ENCODE results near the gene SNX6. TPM values are rescaled to one million over a fixed set of nuclear protein-coding genes. Genes with fewer than 3 reads are reported as not detected.

SNX6 gene
- total and polyA plus RNA-seq, 2 experiments from 2014 or later: 110 to 157 TPM

DNA sequence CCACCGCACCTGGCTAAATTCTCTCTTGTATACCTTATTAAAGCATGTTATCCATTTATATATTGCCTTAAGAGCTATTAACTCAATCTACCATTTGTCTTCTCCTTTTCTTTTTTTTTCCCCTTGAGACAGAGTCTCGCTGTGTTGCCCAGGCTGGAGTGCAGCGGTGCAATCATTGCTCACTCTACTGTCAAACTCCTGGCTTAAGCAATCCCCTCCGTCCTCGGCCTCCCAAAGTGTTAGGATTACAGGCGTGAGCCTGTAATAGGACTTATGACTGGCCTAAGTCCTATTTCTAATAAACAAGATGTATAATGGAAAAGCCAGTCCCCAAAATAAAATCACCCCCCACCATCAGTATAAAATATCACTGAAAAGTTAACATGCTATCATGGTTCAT lies 14.4 kb downstream of the SNX6 start:
- peaks cover 5% of the 10 kb centered on the region for H3K79me2 ChIP-seq (replicated peaks; ENCODE audit: insufficient read depth)
- ATAC-seq: no peak
- H2AFZ ChIP-seq: no peak overlapping the region

More for the DNA sequence above, 14.4 kb downstream of the SNX6 start:
- H3K4me3 Mint-ChIP-seq: no peak overlapping the region
- H3K27me3 Mint-ChIP-seq (ENCODE audit: insufficient read depth, low read depth, poor library complexity): peaks cover 3% of the 10 kb centered on the region
- H3K4me2 ChIP-seq: no peak overlapping the region
- no peaks in the 10 kb centered on the region for H3K9me3 Mint-ChIP-seq
- no peaks in the 10 kb centered on the region for H3K9me2 ChIP-seq (ENCODE audit: insufficient read depth)
- H3K4me1 ChIP-seq (ENCODE audit: insufficient read depth): no peaks in the 10 kb centered on the region; the same call in 1 of the 2 replicates
- no peaks in the 10 kb centered on the region; the same call in 1 of the 2 replicates for H3K36me3 ChIP-seq (ENCODE audit: insufficient read depth)
- no peak overlapping the region for H3K4me3 ChIP-seq
- H3K4me1 Mint-ChIP-seq: no peaks in the 10 kb centered on the region
- H3K27ac Mint-ChIP-seq: no peak overlapping the region
- H3K27ac ChIP-seq (ENCODE audit: low read depth): no peak overlapping the region
- no peaks in the 10 kb centered on the region for H3K27me3 ChIP-seq (ENCODE audit: insufficient read depth)
- TF ChIP-seq STAT1 (IDR thresholded peaks at IDR 0.05; ENCODE audit: unreplicated experiment) (no peak), ZNF331 (CRISPR knock-in tag; IDR thresholded peaks at IDR 0.05; ENCODE audit: low read depth) (no peak), ZNF114 (CRISPR knock-in tag; IDR thresholded peaks at IDR 0.05) (no peak), REST (IDR thresholded peaks at IDR 0.05; ENCODE audit: unreplicated experiment) (no peak), NANOG (IDR thresholded peaks at IDR 0.05; ENCODE audit: borderline replicate concordance) (no peak), JUNB (IDR thresholded peaks at IDR 0.05; ENCODE audit: unreplicated experiment) (no peak), CREB1 (CRISPR knock-in tag; IDR thresholded peaks at IDR 0.05; ENCODE audit: low read depth) (no peak), POLR2AphosphoS5 (IDR thresholded peaks at IDR 0.05; ENCODE audit: low read depth) (no peak), EZH2 (IDR thresholded peaks at IDR 0.05; ENCODE audit: low read depth, unreplicated experiment) (no peak), EZH2phosphoT487 (IDR thresholded peaks at IDR 0.05; ENCODE audit: unreplicated experiment) (no peak)
- TF ChIP-seq, protein P1, sequence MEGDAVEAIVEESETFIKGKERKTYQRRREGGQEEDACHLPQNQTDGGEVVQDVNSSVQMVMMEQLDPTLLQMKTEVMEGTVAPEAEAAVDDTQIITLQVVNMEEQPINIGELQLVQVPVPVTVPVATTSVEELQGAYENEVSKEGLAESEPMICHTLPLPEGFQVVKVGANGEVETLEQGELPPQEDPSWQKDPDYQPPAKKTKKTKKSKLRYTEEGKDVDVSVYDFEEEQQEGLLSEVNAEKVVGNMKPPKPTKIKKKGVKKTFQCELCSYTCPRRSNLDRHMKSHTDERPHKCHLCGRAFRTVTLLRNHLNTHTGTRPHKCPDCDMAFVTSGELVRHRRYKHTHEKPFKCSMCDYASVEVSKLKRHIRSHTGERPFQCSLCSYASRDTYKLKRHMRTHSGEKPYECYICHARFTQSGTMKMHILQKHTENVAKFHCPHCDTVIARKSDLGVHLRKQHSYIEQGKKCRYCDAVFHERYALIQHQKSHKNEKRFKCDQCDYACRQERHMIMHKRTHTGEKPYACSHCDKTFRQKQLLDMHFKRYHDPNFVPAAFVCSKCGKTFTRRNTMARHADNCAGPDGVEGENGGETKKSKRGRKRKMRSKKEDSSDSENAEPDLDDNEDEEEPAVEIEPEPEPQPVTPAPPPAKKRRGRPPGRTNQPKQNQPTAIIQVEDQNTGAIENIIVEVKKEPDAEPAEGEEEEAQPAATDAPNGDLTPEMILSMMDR (conservative IDR thresholded peaks at IDR 0.05; ENCODE audit: low read depth in 2 of 2): no peak
- TF ChIP-seq, protein P2, sequence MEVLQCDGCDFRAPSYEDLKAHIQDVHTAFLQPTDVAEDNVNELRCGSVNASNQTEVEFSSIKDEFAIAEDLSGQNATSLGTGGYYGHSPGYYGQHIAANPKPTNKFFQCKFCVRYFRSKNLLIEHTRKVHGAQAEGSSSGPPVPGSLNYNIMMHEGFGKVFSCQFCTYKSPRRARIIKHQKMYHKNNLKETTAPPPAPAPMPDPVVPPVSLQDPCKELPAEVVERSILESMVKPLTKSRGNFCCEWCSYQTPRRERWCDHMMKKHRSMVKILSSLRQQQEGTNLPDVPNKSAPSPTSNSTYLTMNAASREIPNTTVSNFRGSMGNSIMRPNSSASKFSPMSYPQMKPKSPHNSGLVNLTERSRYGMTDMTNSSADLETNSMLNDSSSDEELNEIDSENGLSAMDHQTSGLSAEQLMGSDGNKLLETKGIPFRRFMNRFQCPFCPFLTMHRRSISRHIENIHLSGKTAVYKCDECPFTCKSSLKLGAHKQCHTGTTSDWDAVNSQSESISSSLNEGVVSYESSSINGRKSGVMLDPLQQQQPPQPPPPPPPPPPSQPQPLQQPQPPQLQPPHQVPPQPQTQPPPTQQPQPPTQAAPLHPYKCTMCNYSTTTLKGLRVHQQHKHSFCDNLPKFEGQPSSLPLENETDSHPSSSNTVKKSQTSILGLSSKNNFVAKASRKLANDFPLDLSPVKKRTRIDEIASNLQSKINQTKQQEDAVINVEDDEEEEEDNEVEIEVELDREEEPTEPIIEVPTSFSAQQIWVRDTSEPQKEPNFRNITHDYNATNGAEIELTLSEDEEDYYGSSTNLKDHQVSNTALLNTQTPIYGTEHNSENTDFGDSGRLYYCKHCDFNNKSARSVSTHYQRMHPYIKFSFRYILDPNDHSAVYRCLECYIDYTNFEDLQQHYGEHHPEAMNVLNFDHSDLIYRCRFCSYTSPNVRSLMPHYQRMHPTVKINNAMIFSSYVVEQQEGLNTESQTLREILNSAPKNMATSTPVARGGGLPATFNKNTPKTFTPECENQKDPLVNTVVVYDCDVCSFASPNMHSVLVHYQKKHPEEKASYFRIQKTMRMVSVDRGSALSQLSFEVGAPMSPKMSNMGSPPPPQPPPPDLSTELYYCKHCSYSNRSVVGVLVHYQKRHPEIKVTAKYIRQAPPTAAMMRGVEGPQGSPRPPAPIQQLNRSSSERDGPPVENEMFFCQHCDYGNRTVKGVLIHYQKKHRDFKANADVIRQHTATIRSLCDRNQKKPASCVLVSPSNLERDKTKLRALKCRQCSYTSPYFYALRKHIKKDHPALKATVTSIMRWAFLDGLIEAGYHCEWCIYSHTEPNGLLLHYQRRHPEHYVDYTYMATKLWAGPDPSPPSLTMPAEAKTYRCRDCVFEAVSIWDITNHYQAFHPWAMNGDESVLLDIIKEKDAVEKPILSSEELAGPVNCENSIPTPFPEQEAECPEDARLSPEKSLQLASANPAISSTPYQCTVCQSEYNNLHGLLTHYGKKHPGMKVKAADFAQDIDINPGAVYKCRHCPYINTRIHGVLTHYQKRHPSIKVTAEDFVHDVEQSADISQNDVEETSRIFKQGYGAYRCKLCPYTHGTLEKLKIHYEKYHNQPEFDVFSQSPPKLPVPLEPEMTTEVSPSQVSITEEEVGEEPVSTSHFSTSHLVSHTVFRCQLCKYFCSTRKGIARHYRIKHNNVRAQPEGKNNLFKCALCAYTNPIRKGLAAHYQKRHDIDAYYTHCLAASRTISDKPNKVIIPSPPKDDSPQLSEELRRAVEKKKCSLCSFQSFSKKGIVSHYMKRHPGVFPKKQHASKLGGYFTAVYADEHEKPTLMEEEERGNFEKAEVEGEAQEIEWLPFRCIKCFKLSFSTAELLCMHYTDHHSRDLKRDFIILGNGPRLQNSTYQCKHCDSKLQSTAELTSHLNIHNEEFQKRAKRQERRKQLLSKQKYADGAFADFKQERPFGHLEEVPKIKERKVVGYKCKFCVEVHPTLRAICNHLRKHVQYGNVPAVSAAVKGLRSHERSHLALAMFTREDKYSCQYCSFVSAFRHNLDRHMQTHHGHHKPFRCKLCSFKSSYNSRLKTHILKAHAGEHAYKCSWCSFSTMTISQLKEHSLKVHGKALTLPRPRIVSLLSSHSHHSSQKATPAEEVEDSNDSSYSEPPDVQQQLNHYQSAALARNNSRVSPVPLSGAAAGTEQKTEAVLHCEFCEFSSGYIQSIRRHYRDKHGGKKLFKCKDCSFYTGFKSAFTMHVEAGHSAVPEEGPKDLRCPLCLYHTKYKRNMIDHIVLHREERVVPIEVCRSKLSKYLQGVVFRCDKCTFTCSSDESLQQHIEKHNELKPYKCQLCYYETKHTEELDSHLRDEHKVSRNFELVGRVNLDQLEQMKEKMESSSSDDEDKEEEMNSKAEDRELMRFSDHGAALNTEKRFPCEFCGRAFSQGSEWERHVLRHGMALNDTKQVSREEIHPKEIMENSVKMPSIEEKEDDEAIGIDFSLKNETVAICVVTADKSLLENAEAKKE (CRISPR knock-in tag; IDR thresholded peaks at IDR 0.05): no peak
- TF ChIP-seq, protein P3, sequence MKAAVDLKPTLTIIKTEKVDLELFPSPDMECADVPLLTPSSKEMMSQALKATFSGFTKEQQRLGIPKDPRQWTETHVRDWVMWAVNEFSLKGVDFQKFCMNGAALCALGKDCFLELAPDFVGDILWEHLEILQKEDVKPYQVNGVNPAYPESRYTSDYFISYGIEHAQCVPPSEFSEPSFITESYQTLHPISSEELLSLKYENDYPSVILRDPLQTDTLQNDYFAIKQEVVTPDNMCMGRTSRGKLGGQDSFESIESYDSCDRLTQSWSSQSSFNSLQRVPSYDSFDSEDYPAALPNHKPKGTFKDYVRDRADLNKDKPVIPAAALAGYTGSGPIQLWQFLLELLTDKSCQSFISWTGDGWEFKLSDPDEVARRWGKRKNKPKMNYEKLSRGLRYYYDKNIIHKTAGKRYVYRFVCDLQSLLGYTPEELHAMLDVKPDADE (IDR thresholded peaks at IDR 0.05): no peak
- peaks cover 14% of the 10 kb centered on the region; the same call in 1 of the 3 replicates for H3K36me3 Mint-ChIP-seq (ENCODE audit: low read depth)
- no peaks in the 10 kb centered on the region for H3F3A ChIP-seq (replicated peaks; ENCODE audit: low read depth)
- H4K20me1 ChIP-seq (replicated peaks; ENCODE audit: insufficient read depth): peaks cover 11% of the 10 kb centered on the region; the same call in 1 of the 2 replicates
- DNase-seq (ENCODE audit: low spot score): no peak
